SKM-1 (cell line): Measurements from ENCODE around the gene POR.

Source experiments
- DNase-seq: peaks from one replicate; lab custom pipeline; 2025; ENCODE audit not compliant: unreplicated experiment; lab: John Stamatoyannopoulos, UW

Gene POR

DNA sequence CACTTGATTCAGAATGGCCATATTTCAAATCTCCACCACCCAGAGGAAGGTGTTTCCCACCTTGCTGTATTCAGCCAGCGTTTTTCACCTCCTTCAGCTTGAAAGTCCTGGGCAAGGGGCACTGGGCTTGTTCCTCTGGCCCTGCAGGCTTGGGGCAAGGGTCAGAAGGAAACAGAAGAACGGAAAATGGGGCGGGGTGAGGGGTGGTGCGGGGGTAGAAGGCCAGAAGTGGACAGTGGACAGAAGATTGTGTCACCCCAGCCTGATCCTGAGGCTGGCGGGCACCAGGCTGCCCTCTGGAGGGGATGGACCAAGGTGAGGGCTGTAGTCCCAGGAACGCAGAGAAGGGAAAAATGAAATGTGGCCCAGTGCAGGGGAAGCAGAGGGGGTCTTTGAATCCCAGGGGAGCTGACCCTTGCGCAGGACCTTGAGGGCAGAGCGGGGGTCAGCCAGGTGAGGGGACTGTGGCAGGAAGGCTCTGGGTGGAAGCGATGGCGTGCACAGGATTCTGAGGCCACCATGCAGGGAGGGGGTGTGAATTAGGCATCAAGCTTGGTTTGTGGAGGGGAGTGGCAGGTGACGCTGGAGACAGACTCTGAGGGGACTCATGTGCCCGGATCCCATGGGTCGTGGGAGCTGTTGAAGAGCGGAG, 56.5 kb downstream of the POR start:
- no peak for DNase-seq

DNA sequence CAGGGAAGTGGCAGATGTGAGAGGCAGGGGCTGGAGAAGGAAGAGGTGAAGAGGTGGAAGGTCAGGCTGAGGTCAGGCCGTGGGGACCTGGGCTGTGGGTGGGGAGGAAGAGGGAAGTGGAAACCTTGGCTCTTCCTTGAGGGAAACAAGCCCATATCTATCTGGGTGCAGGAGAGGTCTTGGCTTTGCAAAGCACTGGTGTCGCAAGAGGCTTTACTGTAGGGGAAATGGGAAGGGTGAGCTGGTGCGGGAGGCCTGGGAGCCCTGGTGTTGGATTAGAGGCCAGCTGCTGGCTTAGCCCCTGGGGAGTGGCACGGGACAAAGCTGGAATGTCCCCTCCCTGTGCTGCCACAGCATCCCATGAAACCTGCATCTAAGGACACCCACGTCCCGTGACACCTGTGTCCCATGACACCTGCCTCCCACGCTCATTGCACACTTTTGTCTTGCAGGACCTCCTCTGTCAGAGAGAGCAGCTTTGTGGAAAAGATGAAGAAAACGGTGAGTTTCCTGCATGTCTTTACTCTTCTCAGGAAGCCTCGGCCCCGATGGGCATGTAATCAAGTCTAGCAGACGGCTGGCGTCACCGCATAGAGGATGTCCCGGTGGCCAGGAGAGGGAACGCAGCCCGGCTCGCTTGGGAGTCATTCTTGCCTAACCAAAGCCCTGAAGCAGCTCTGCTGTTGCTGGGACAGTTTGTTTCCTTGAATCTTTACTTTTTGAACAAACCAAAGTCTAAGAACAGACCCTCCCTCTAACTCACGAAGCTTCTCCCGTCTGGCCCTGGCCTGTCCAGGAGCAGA, 57.2 kb downstream of the POR start:
- DNase-seq, result peak; percentile 84

- DNase-seq, result no peak
Measured at GRCh38 chr7:75977743-75978142, 62.8 kb downstream of the POR start.

DNA sequence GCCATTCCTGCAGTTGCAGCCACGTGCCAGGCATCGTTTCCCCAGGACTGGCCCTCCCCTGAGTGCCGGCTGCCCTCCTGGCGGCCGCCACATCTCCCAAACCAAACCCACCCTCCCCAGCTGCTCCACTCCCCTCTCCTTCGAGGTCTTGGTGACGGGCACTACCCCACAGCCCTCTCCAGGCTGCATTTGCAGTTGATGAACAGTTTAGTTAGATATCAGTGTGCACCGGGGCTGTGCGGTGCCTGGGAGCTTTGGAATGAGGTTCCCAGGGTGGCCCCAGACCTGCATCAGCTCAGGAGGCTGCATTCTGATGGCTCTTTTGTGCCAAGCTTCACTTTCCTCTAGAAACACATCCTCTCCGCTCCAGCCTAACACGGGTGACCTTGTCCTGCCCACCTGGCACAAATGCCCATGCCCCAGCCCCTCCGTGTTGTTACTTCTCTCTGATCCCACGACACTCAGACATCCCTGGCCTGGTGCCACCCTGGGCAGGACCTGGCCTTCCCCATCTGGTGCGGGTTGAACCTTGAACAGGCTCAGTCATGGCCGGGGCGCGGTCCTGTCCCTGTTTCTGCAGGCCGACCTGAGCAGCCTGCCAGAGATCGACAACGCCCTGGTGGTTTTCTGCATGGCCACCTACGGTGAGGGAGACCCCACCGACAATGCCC, 64.9 kb downstream of the POR start:
- DNase-seq, result no peak

- no peak for DNase-seq
Measured at GRCh38 chr7:75980430-75981202, 65.7 kb downstream of the POR start.

GRCh38 chr7:75981203-75981452, 66.2 kb downstream of the POR start:
- no peak for DNase-seq

GRCh38 chr7:75981453-75982305, 66.7 kb downstream of the POR start:
- no peak for DNase-seq

- DNase-seq, result no peak
Measured at GRCh38 chr7:75982306-75983064, 67.5 kb downstream of the POR start.

GRCh38 chr7:75983471-75984129, 68.6 kb downstream of the POR start:
- no peak for DNase-seq

DNA sequence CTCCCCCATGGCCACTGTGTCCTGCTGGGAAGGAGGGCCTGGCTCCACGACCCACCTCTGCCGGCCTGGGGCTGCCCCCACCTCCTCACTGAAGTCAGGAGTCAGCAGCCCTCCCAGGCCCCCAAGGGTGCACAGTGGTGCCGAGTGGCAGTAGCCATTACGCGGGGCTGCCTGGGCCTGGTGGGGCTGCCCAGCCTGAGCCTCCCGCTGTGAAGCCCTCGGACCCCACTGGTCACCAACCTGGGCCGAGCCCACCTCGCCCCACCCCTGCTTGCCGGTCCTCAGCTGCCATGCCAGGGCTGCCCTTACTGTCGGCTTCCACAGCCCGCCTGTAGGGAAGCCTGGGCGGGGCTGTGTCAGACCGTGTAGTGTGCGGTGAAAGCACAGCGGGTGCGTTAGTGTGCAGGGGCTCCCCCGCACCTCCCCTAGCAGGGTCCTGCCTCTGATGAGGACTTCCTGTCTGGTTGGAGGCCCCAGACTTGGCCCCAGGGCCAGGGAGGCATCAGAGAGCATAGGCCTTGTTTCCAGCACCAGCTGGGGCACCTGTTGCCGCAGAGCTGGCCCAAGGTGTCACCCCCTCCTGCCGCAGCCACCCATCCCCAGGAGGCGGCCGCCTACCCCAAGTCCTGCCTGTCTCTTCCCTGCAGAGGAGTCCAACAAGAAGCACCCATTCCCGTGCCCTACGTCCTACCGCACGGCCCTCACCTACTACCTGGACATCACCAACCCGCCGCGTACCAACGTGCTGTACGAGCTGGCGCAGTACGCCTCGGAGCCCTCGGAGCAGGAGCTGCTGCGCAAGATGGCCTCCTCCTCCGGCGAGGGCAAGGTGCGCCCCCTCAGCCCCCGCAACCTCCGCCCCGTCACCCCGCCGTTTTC, 69.4 kb downstream of the POR start:
- DNase-seq, result no peak

DNA sequence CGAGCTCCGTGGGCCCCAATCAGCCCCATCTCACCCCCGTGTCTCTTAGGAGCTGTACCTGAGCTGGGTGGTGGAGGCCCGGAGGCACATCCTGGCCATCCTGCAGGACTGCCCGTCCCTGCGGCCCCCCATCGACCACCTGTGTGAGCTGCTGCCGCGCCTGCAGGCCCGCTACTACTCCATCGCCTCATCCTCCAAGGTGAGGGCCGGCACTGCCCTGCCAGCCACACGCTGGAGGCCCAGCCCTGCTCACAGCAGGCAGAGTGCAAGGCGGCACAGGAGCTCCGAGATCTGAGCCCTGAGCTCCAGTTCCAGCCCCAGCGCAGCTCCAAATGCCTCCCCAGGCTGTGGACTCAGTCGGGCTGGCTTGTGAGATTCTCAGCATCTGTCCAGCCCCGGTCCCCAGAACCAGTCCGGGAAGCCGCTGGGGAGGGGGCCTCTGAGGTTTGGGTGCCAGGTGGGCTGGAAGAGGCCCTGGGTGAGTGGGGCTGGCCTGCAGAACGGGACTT, 70.1 kb downstream of the POR start:
- DNase-seq, result no peak

DNA sequence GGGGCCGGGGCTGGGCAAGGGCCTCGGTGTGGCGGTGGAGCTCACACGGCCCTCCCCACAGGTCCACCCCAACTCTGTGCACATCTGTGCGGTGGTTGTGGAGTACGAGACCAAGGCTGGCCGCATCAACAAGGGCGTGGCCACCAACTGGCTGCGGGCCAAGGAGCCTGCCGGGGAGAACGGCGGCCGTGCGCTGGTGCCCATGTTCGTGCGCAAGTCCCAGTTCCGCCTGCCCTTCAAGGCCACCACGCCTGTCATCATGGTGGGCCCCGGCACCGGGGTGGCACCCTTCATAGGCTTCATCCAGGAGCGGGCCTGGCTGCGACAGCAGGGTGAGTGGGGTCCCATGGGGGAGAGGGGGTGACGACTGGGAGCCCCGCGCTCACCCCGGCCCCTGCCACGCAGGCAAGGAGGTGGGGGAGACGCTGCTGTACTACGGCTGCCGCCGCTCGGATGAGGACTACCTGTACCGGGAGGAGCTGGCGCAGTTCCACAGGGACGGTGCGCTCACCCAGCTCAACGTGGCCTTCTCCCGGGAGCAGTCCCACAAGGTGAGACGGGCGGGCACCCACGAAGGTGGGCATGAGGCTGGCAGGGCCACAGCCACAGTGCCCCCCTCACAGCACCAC, 70.7 kb downstream of the POR start:
- DNase-seq, result no peak

- no peak for DNase-seq
Measured at GRCh38 chr7:75986147-75986781, 71.3 kb downstream of the POR start.

DNA sequence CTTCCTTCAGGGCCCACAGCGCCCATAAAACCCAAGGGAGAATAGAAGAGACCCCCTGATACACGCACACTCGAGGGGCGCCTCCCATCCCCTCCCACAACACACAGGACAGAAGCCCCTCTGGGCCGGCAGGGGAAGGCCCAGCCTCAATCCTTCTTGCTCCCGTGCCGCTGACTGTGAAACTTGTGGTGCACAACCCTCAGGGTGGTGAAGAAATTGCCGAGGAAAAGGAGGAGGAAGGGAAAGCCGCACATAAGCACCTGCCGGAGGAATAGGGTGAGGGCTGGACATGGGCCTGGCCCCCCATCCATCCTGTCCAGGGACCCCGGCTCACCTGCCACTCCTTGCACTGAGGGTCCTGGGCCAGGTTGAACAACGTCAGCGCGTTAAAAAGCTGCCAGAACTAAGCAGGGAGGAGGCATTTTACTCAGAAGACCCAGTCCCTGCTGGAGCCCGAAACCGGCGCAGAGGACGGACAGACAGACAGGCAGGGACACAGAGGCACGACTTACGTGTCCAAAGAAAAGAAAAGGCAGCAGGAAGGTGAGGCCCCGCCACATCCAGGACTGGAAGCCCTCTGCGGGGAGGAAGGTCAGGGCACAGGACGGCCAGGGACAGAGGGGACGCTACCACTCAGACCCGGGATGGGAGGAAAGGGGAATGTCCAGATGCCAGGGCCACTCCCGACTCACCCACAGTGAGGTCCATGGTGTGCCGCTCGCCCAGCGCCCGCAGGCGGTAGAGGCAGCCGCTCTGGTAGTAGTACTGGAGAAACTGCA, 72.3 kb downstream of the POR start:
- DNase-seq, result no peak

- DNase-seq, result no peak
Measured at GRCh38 chr7:75987805-75988567, 73.0 kb downstream of the POR start.
